Activated CD4-positive, alpha-beta T cell treated with anti-CD3 and anti-CD28 coated beads for 1 hour (primary cell): ENCODE data around the gene COL4A1.

Source experiments
- DNase-seq: peaks from one replicate; pipeline ENCODE4 v3.0.0-alpha.2; 2020

The COL4A1 gene

GRCh38 chr13:110306340-110306959 is 507 bp downstream of the COL4A1 start:
- DNase-seq = no peak

GRCh38 chr13:110305949-110306339 is 1.0 kb downstream of the COL4A1 start:
- no peak for DNase-seq

GRCh38 chr13:110305544-110305943 is 1.4 kb downstream of the COL4A1 start:
- DNase-seq = no peak

- no peak for DNase-seq
Measured at GRCh38 chr13:110305001-110305400, 2.0 kb downstream of the COL4A1 start.

GRCh38 chr13:110304256-110304655 is 2.7 kb downstream of the COL4A1 start:
- no peak for DNase-seq

GRCh38 chr13:110303644-110304043 is 3.3 kb downstream of the COL4A1 start:
- no peak for DNase-seq

- DNase-seq = no peak
Measured at GRCh38 chr13:110302997-110303396, 4.0 kb downstream of the COL4A1 start.

GRCh38 chr13:110301606-110302553 is 5.1 kb downstream of the COL4A1 start:
- no peak for DNase-seq

- no peak for DNase-seq
Measured at GRCh38 chr13:110301083-110301482, 5.9 kb downstream of the COL4A1 start.

- no peak for DNase-seq
Measured at GRCh38 chr13:110300090-110300815, 6.7 kb downstream of the COL4A1 start.

- DNase-seq = no peak
Measured at GRCh38 chr13:110299283-110299840, 7.6 kb downstream of the COL4A1 start.

- DNase-seq = no peak
Measured at GRCh38 chr13:110298505-110299282, 8.3 kb downstream of the COL4A1 start.

- DNase-seq = no peak
Measured at GRCh38 chr13:110297766-110298504, 9.0 kb downstream of the COL4A1 start.

GRCh38 chr13:110297011-110297410 is 9.9 kb downstream of the COL4A1 start:
- no peak for DNase-seq

- DNase-seq = no peak
Measured at GRCh38 chr13:110294622-110295021, 12.3 kb downstream of the COL4A1 start.

- no peak for DNase-seq
Measured at GRCh38 chr13:110294146-110294545, 12.8 kb downstream of the COL4A1 start.

- DNase-seq = no peak
Measured at GRCh38 chr13:110293649-110294048, 13.3 kb downstream of the COL4A1 start.

GRCh38 chr13:110293037-110293436 is 13.9 kb downstream of the COL4A1 start:
- DNase-seq = no peak

GRCh38 chr13:110291286-110291685 is 15.7 kb downstream of the COL4A1 start:
- DNase-seq = no peak

GRCh38 chr13:110290826-110291225 is 16.1 kb downstream of the COL4A1 start:
- DNase-seq = no peak

GRCh38 chr13:110290153-110290552 is 16.8 kb downstream of the COL4A1 start:
- no peak for DNase-seq

- DNase-seq = no peak
Measured at GRCh38 chr13:110289661-110290060, 17.3 kb downstream of the COL4A1 start.
